T-cell (primary cell): ENCODE data around the gene CHD9NB. TPM values are rescaled to one million over a fixed set of nuclear protein-coding genes. Genes with fewer than 3 reads are reported as not detected.

Source experiments
- ATAC-seq, 4 experiments: fragments of 200-7000 bp in 3 of 4; fragments of 150-1000 bp in 1 of 4; cut with Tn5 transposase; replicated peaks in 1 of 4; 1 replicate in 3 of 4; 2 replicates in 1 of 4; pipeline ENCODE4 v1.10.0; 2021; ENCODE audit warnings: moderate library complexity in 3 of 4, mild to moderate bottlenecking in 2 of 4, moderate number of reproducible peaks in 1 of 4
- CTCF ChIA-PET, 2 donors: fragments of 300-600 bp; sonication (Branson Sonifier 250); formaldehyde crosslinking; loops; one replicate each; lab custom pipeline; 2022; ENCODE audit warnings: antibody characterized with exemption in 2 of 2; lab: Charles Lee
- POLR2A ChIA-PET, 2 donors: fragments of 300-600 bp; sonication (Branson Sonifier 250); formaldehyde crosslinking; loops; one replicate each; lab custom pipeline; 2022; ENCODE audit warnings: antibody characterized with exemption in 2 of 2; lab: Charles Lee
- DNase-seq, 35 experiments: peaks; one replicate each; pipeline versions ENCODE4 v3.0.0 to v3.0.0-alpha.2; 2013 to 2023
- H3K27ac ChIP-seq: one replicate; pipeline ENCODE4 v1.5.1; 2013; ENCODE audit warnings: low read length
- H3K27me3 ChIP-seq, 2 experiments: replicated peaks in 1 of 2; 1 replicate in 1 of 2; 2 replicates in 1 of 2; pipeline versions ENCODE4 v1.6.1 to v1.7.0; 2013; ENCODE audit warnings: low read length in 1 of 2, mixed read lengths in 1 of 2; ENCODE audit not compliant: control insufficient read depth in 2 of 2, insufficient read depth in 2 of 2; ENCODE audit errors: extremely low read depth in 1 of 2
- H3K36me3 ChIP-seq, 2 donors: 1 replicate in 1 of 2; 2 replicates in 1 of 2; pipeline versions ENCODE4 v1.6.1 to v1.7.0; 2013; ENCODE audit warnings: low read length in 1 of 2; ENCODE audit not compliant: control insufficient read depth in 2 of 2, insufficient read depth in 1 of 2; ENCODE audit errors: extremely low read depth in 1 of 2
- H3K4me1 ChIP-seq, 2 experiments: 1 replicate in 1 of 2; 2 replicates in 1 of 2; pipeline versions ENCODE4 v1.6.1 to v1.7.0; 2013; ENCODE audit warnings: low read length in 2 of 2, mixed read lengths in 1 of 2; ENCODE audit not compliant: insufficient read depth in 2 of 2, control insufficient read depth in 1 of 2; ENCODE audit errors: extremely low read depth in 1 of 2
- H3K4me3 ChIP-seq, 2 donors: 1 replicate in 1 of 2; 2 replicates in 1 of 2; pipeline versions ENCODE4 v1.5.1 to v1.7.0; 2013; ENCODE audit warnings: mild to moderate bottlenecking in 2 of 2, low read length in 1 of 2, moderate library complexity in 1 of 2; ENCODE audit not compliant: control insufficient read depth in 1 of 2; ENCODE audit errors: extremely low read depth in 1 of 2
- H3K9me3 ChIP-seq: 2 replicates; pipeline ENCODE4 v1.7.0; 2013
- H3K27ac Mint-ChIP-seq, 2 donors: one replicate each; pipeline ENCODE4 v1.8.0; 2020 to 2021; ENCODE audit warnings: mild to moderate bottlenecking in 2 of 2, mixed read lengths in 2 of 2
- H3K27me3 Mint-ChIP-seq, 2 donors: one replicate each; pipeline ENCODE4 v1.8.0; 2021 to 2022; ENCODE audit warnings: mixed read lengths in 2 of 2
- H3K36me3 Mint-ChIP-seq: one replicate; pipeline ENCODE4 v1.8.0; 2021; ENCODE audit warnings: mixed read lengths
- H3K4me1 Mint-ChIP-seq, 3 donors: one replicate each; pipeline ENCODE4 v1.8.0; 2020 to 2022; ENCODE audit warnings: mixed read lengths in 3 of 3, mild to moderate bottlenecking in 1 of 3
- H3K4me3 Mint-ChIP-seq, 3 donors: one replicate each; pipeline ENCODE4 v1.8.0; 2020 to 2022; ENCODE audit warnings: mild to moderate bottlenecking in 3 of 3, mixed read lengths in 3 of 3, moderate library complexity in 3 of 3
- H3K9me3 Mint-ChIP-seq, 3 donors: one replicate each; pipeline ENCODE4 v1.8.0; 2020 to 2022; ENCODE audit warnings: mixed read lengths in 3 of 3
- WGBS: methylation state at CpG from one replicate; pipeline ENCODE4 v1.1.5; 2013; ENCODE audit warnings: missing lambda C conversion rate; ENCODE audit not compliant: insufficient coverage; 5-methylcytosine and 5-hydroxymethylcytosine counted together
- total RNA-seq, 35 experiments: library from RNA in 6 of 35; stranded (reverse) in 6 of 35; fragments of 120-200 nt in 1 of 35; gene quantifications; one replicate each; pipeline versions ENCODE4 v1.2.1 to v1.2.4 and lab custom pipeline; 2013 to 2026

CHD9NB gene
- total RNA-seq, 5 donors from 2014 or later (not counting 1 experiment from before 2014, with no cell fraction given): not detected

- DNase-seq: no peak
- Histone ChIP-seq H3K36me3 (no peaks in the 10 kb centered on the region), H3K27ac (no peak overlapping the region), H3K4me3 (no peak overlapping the region), H3K27me3 (peaks cover 0 to 8% of the 10 kb centered on the region in 2 experiments), H3K4me1 (no peaks in the 10 kb centered on the region), H3K9me3 (no peaks in the 10 kb centered on the region)
- Mint-ChIP-seq H3K4me3 (no peak overlapping the region), H3K9me3 (no peaks in the 10 kb centered on the region), H3K4me1 (no peaks in the 10 kb centered on the region), H3K27me3 (peaks cover 22 to 39% of the 10 kb centered on the region in 2 donors), H3K36me3 (no peaks in the 10 kb centered on the region), H3K27ac (no peak overlapping the region)
- WGBS: 75% methylated on average over 2 of the region's 2 CpGs
- POLR2A ChIA-PET: no interaction called here
- CTCF ChIA-PET: no interaction called here
- ATAC-seq: no peak
These were observed 21.3 kb downstream of the CHD9NB start for GRCh38 chr16:53031323-53031942.

- Histone ChIP-seq H3K4me3 (no peak overlapping the region), H3K9me3 (no peaks in the 10 kb centered on the region), H3K27ac (no peak overlapping the region), H3K4me1 (no peaks in the 10 kb centered on the region), H3K36me3 (no peaks in the 10 kb centered on the region), H3K27me3 (peaks cover 0 to 3% of the 10 kb centered on the region in 2 experiments)
- Mint-ChIP-seq H3K9me3 (no peaks in the 10 kb centered on the region), H3K27me3 (peaks cover 19 to 33% of the 10 kb centered on the region in 2 donors), H3K4me1 (no peaks in the 10 kb centered on the region), H3K4me3 (no peak overlapping the region), H3K36me3 (no peaks in the 10 kb centered on the region), H3K27ac (no peak overlapping the region)
- WGBS: 80% methylated on average over 1 of the region's 3 CpGs
- POLR2A ChIA-PET: no interaction called here
- CTCF ChIA-PET: no interaction called here
- DNase-seq (no peak), ATAC-seq (no peak)
These were observed 22.7 kb downstream of the CHD9NB start for GRCh38 chr16:53029971-53030370.

GRCh38 chr16:53024045-53024444, 28.7 kb downstream of the CHD9NB start:
- 98% methylated on average over 4 of the region's 4 CpGs for whole genome bisulfite sequencing
- ChIA-PET POLR2A (no interaction called here), CTCF (no interaction called here)

DNA sequence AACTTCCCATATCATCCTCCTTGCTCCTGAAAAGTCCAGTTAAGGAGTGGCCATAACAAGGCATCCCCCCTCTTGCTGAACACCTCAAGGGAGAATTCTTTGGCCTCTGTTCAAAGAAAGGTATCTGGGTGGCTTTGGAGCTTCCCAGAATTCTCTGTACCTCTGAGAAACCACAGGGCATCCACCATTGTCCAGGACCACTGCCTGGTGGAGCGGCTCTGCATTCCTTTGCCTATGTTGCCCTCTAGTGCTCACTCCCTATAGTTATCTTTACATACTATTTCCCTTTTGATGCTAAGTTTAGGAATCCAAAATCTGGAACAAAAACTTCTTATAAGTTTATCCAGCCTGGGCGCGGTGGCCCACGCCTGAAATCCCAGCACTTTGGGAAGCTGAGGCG, 30.3 kb downstream of the CHD9NB start:
- no peak for ATAC-seq
- H3K27me3 ChIP-seq: peaks cover 0 to 2% of the 10 kb centered on the region in 2 experiments
- H3K9me3 ChIP-seq: no peaks in the 10 kb centered on the region
- DNase-seq: no peak
- H3K36me3 Mint-ChIP-seq: no peaks in the 10 kb centered on the region
- H3K27me3 Mint-ChIP-seq: peaks cover 0 to 5% of the 10 kb centered on the region in 2 donors
- WGBS: 13% methylated on average over 1 of the region's 5 CpGs
- H3K4me1 Mint-ChIP-seq: no peaks in the 10 kb centered on the region
- H3K9me3 Mint-ChIP-seq: no peaks in the 10 kb centered on the region
- H3K4me3 ChIP-seq: no peak overlapping the region
- no peak overlapping the region for H3K27ac ChIP-seq
- no peak overlapping the region for H3K27ac Mint-ChIP-seq
- no peaks in the 10 kb centered on the region for H3K4me1 ChIP-seq
- H3K4me3 Mint-ChIP-seq: no peak overlapping the region
- ChIA-PET CTCF (no interaction called here), POLR2A (no interaction called here)
- no peaks in the 10 kb centered on the region for H3K36me3 ChIP-seq

More at GRCh38 chr16:53024045-53024444, 28.7 kb downstream of the CHD9NB start:
- ATAC-seq (no peak), DNase-seq (no peak)
- Histone ChIP-seq H3K27me3 (peaks cover 0 to 2% of the 10 kb centered on the region in 2 experiments), H3K4me1 (no peaks in the 10 kb centered on the region), H3K4me3 (no peak overlapping the region), H3K36me3 (no peaks in the 10 kb centered on the region), H3K27ac (no peak overlapping the region), H3K9me3 (no peaks in the 10 kb centered on the region)
- Mint-ChIP-seq H3K27ac (no peak overlapping the region), H3K4me3 (no peak overlapping the region), H3K9me3 (no peaks in the 10 kb centered on the region), H3K4me1 (no peaks in the 10 kb centered on the region), H3K36me3 (no peaks in the 10 kb centered on the region), H3K27me3 (peaks cover 0 to 5% of the 10 kb centered on the region in 2 donors)

DNA sequence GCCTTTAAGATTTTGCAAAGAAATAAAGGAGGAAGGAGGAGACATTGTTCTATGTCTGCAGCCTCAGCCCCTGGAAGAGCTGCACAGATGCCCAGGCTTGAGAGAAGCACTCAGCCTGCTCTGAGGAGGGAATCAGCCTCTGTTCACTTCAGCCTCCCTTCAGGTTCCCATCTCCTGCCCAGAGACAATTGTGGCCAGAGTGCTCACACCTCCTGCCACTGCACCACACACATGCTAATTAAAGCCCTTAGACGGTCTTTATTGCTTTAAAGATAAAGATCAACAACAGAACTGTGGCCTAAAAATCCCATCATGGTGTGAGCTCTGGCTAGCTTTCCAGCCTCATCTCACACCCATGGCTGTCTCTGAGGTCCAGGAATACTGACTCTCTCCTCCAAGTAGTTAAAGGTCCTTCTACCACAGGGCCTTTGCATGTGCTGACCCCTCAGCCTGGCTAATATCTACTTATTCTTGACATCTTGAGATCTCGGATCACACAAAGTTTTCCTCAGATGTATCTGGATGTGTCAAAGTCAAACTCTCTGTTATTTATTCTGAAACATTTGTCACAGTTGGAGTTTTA, 33.8 kb downstream of the CHD9NB start:
- Mint-ChIP-seq H3K27ac (no peak overlapping the region), H3K4me1 (no peaks in the 10 kb centered on the region), H3K27me3 (peaks cover 17 to 20% of the 10 kb centered on the region in 2 donors), H3K9me3 (no peaks in the 10 kb centered on the region), H3K4me3 (no peak overlapping the region), H3K36me3 (no peaks in the 10 kb centered on the region)
- Histone ChIP-seq H3K27ac (no peak overlapping the region), H3K9me3 (no peaks in the 10 kb centered on the region), H3K27me3 (peaks cover 0 to 4% of the 10 kb centered on the region in 2 experiments), H3K4me1 (no peaks in the 10 kb centered on the region), H3K36me3 (no peaks in the 10 kb centered on the region), H3K4me3 (no peak overlapping the region)
- WGBS: 67% methylated on average over 1 of the region's 2 CpGs
- ATAC-seq (no peak), DNase-seq (no peak)
- ChIA-PET CTCF (no interaction called here), POLR2A (no interaction called here)

GRCh38 chr16:53014287-53014686, 38.4 kb downstream of the CHD9NB start:
- Mint-ChIP-seq H3K27ac (no peak overlapping the region), H3K27me3 (peaks cover 20 to 23% of the 10 kb centered on the region in 2 donors), H3K4me3 (no peak overlapping the region), H3K4me1 (no peaks in the 10 kb centered on the region), H3K36me3 (no peaks in the 10 kb centered on the region), H3K9me3 (no peaks in the 10 kb centered on the region)
- ChIA-PET CTCF (no interaction called here), POLR2A (no interaction called here)
- Histone ChIP-seq H3K27ac (no peak overlapping the region), H3K4me1 (no peaks in the 10 kb centered on the region), H3K9me3 (no peaks in the 10 kb centered on the region), H3K27me3 (peaks cover 0 to 2% of the 10 kb centered on the region in 2 experiments), H3K36me3 (no peaks in the 10 kb centered on the region), H3K4me3 (no peak overlapping the region)
- WGBS: 100% methylated on average over 1 of the region's 4 CpGs
- DNase-seq: no peak
- ATAC-seq: no peak
